GM21786 (cell line): ENCODE results near the gene TMX4.
"Not testable (repeated sequence)": the region's sequence is repeated elsewhere in the genome, so short reads cannot be mapped to it uniquely, and the experiment has no call there.

Source experiments
- ATAC-seq: cut with Tn5 transposase; IDR thresholded peaks from one replicate; pipeline ENCODE4 v1.9.1; 2021; ENCODE audit not compliant: unreplicated experiment

TMX4 gene

GRCh38 chr20:7971536-7972280, 47.9 kb downstream of the TMX4 start:
- ATAC-seq: no peak

GRCh38 chr20:7967199-7967844, 52.2 kb downstream of the TMX4 start:
- no peak for ATAC-seq

- no peak for ATAC-seq
Observed at GRCh38 chr20:7966176-7966575, 53.4 kb downstream of the TMX4 start.

GRCh38 chr20:7959484-7959883, 60.1 kb downstream of the TMX4 start:
- ATAC-seq: no peak

- ATAC-seq: not testable (repeated sequence)
Observed at GRCh38 chr20:7956561-7956960, 63.0 kb downstream of the TMX4 start.

GRCh38 chr20:7950387-7950786, 69.2 kb downstream of the TMX4 start:
- ATAC-seq: no peak

- no peak for ATAC-seq
Observed at GRCh38 chr20:7943891-7944290, 75.7 kb downstream of the TMX4 start.

GRCh38 chr20:7940341-7940740, 79.2 kb downstream of the TMX4 start, which contains the start of gene HAO1:
TSS of gene HAO1 (minus strand) at chr20:7940458. CDS start at chr20:7940422, 36 bp downstream.
- no peak for ATAC-seq

- ATAC-seq: no peak
Observed at GRCh38 chr20:7939663-7940062, 79.9 kb downstream of the TMX4 start.

GRCh38 chr20:7938058-7938457, 81.5 kb downstream of the TMX4 start:
- ATAC-seq: no peak

GRCh38 chr20:7937328-7937727, 82.2 kb downstream of the TMX4 start:
- ATAC-seq: no peak

GRCh38 chr20:7935027-7935551, 84.5 kb downstream of the TMX4 start:
- no peak for ATAC-seq

- no peak for ATAC-seq
Observed at GRCh38 chr20:7933346-7933745, 86.2 kb downstream of the TMX4 start.

GRCh38 chr20:7930343-7930742, 89.2 kb downstream of the TMX4 start:
- no peak for ATAC-seq
